Pericardium fibroblast (primary cell): ENCODE results near the gene ZSCAN25. TPM values are rescaled to one million over a fixed set of nuclear protein-coding genes. Genes with fewer than 3 reads are reported as not detected.

Experiments used
- total RNA-seq: library from RNA; depleted of rRNA; stranded (reverse); fragments of >200 nt; gene quantifications from 2 replicates; pipeline ENCODE4 v1.2.3, GENCODE V29; 2015

Gene ZSCAN25
- 7.8 and 10.1 TPM in 2 replicates for total RNA-seq

DNA sequence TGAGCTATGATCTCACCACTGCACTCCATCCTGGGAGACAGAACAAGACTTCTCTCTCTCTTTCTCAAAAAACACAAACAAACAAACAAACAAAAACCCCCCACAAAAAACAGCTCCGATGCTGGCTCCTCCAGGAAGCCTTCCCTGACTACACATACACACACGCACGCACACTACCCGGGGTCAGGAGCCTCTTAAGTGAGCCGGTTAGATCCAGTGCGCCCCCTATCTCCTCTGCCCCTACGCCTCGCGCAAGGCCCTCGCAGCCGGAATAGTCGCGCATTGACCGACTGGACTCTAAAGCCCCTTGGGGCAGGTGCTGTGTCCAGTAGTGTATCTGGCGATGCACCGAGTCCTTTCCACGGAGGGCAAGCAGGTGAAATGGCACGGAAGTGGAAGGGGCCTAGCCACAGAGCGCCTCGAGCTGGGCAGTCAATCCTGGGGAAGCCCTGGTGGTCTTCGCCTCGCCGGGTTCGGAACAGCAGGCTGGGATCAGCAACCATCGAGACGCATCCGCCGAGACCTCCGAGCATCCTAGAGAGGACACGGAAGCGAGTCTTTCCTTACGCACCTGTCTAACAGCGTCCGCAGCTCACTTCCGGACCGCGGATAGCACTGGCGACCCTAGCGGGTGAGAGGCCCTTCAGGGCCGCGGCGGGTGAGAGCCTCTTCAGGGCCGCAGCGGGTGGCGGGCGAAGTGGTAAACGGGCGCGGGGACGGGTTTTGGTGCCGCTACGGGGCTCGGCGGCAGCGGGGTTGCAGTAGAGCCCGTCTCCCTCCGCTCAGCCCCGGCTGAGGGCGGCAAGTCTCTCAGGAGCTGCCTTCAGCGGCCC, at the start of gene ZSCAN25:
ZSCAN25 (plus strand) TSS at position 588 of the 833 bp plus-strand sequence. CDS start 2,661 bp downstream, outside the sequence.

DNA sequence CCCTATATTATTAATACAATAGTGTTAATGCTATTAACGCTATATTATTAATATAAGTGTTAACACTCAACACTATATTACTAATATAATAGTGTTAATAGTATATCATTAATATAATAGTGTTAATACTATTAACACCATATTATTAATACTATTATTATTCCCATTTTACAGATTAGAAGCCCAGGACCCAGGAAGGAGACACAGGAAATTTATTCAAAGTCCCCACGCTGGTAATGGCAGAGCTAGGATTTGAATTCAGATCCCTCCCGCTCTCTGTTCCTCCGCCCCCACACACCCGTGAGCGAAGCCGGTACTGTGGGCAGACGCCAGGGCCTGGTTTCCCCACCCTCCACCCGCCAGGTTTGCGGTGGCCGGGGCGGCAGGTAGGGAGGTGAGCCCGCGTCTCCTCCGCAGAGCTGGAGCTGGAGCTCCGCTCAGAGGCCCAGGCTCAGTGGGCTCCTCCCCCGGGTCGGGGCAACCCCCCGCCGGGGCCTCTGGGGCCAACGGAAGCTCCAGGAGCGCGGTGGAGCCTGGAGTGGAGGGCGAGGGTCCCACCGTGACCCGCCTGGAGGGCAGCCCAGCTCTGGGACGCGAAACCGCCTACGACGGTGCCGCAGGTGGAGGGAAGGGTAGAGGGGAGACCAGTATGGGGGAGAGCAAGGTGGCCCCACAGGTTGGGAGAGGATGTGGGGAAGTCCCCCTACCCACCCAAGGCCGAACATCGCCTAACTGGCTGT, 18.8 kb upstream of the ZSCAN25 start, which contains the start of gene TMEM225B:
TMEM225B (plus strand) TSS at position 506 of the 740 bp plus-strand sequence. CDS start 6,122 bp downstream, outside the sequence.

DNA sequence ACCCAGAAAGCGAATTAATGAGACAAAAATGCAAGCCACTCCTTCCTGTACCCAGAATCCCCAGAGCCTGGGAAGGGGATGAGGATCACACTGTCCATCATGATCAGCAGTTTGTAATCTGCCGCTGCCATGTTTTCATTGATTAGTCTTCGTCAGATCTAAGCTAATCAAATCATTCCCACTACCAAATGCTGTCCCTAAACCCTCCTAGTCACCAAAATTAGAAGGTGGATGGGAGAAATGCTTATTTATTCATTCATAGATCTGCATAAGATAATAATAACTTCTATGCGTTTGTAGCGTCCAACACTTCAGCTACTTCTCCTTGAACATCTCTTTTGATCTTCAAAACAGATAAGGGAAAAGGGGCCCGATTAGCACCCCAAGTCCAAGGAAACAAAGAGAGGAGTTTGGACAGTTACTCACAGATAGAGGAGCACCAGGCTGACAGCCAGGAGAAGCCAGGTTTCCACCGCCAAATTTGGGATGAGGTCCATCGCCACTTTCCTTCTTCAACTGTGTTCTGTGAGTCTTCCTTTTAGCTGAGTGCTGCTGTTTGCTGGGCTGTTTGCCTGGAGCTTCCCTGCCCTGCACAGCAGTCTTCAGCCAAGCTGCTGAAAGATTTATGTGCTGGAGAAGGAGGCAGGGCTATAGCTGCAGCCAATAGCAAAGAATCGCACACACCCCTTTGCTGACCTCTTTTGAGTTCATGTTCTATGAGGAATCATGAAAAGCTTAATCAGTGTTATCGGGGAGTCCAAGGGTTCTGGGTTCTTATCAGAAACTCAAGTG, 62.9 kb downstream of the ZSCAN25 start, which contains the start of gene CYP3A5:
CYP3A5 (minus strand) TSS at position 597 of the 792 bp plus-strand sequence; CDS start at position 497, 100 bp downstream.

Other genes starting within 250 kb of the ZSCAN25 start
- gene ARPC1B, start 242.2 kb upstream of the ZSCAN25 start, total RNA-seq = 255 and 334 TPM in 2 replicates
- 62.4 and 97.4 TPM in 2 replicates for gene PDAP1, start 208.3 kb upstream of the ZSCAN25 start, total RNA-seq
- 115 and 116 TPM in 2 replicates for gene BUD31, start 208.0 kb upstream of the ZSCAN25 start, total RNA-seq
- 4.6 and 6.3 TPM in 2 replicates for gene PTCD1, start 178.1 kb upstream of the ZSCAN25 start, total RNA-seq
- gene CPSF4, start 178.0 kb upstream of the ZSCAN25 start, total RNA-seq = 22.8 and 32.4 TPM in 2 replicates
- 1,133 and 1,208 TPM in 2 replicates for gene ATP5MF, start 150.8 kb upstream of the ZSCAN25 start, total RNA-seq
- gene ZNF789, start 144.1 kb upstream of the ZSCAN25 start, total RNA-seq = 1.9 and 6.5 TPM in 2 replicates
- gene ZNF394, start 116.7 kb upstream of the ZSCAN25 start, total RNA-seq = 16.2 and 17.6 TPM in 2 replicates
- 6.8 and 12.2 TPM in 2 replicates for gene ZKSCAN5, start 112.3 kb upstream of the ZSCAN25 start, total RNA-seq
- gene FAM200A, start 64.8 kb upstream of the ZSCAN25 start, total RNA-seq = 5.4 and 6.6 TPM in 2 replicates
- 37.7 and 75.7 TPM in 2 replicates for gene ZNF655, start 58.3 kb upstream of the ZSCAN25 start, total RNA-seq
- gene TMEM225B, start 18.7 kb upstream of the ZSCAN25 start, total RNA-seq = 0.23 and 4.2 TPM in 2 replicates
- 0.43 TPM in 1 of 2 replicates, not detected in the other for gene CYP3A5, start 63.0 kb downstream of the ZSCAN25 start, total RNA-seq
- 1.0 TPM in 1 of 2 replicates, not detected in the other for gene CYP3A7, start 118.2 kb downstream of the ZSCAN25 start, total RNA-seq
- gene CYP3A4, start 167.2 kb downstream of the ZSCAN25 start, total RNA-seq = not detected in 2 replicates
- gene CYP3A43, start 211.1 kb downstream of the ZSCAN25 start, total RNA-seq = not detected in 2 replicates